ENCODE measurements around the gene THRSP.
"Not testable (repeated sequence)": the region's sequence is repeated elsewhere in the genome, so short reads cannot be mapped to it uniquely, and the experiment has no call there.

Gene THRSP

DNA sequence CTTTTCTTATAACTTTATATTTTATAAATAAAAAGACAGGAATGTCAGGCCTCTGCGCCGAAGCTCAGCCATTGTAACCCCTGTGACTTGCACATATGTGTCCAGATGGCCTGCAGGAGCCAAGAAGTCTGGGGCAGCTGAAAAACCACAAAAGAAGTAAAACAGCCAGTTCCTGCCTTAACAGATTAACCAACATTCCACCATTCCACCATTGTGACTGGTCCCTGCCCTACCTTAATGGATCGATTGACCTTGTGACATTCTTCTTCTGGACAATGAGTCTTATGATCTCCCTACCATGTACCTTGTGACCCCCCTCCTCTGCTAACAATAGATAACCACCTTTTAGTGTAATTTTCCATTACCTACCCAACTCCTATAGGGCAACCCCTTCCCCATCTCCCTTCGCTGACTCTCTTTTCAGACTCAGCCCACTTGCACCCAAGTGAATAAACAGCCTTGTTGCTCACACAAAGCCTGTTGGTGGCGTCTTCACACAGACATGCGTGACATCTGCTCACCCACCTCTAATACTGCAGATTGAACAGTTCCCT is 22.9 kb downstream of the THRSP start:
- in situ Hi-C loops (cut with HindIII; ENCODE audit: low sequenced_read_pairs): not testable (repeated sequence)

DNA sequence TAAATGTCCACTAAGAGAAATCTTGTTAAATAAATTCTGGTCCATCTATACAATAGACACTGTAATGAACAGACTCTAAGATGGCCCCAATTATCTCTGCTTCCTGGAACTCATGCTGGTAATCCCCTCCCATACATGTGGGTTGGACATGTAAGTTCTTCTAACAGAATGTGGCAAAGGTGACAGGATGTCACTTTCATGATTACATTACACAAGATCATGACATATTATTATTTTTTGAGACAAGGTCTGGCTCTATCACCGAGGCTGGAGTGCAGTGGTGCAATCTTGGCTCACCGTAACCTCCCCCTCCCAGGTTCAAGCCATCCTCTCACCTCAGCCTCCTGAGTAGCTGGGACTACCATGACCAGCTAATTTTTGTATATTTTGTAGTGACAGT is 30.6 kb downstream of the THRSP start:
- in situ Hi-C loops (cut with HindIII; ENCODE audit: low sequenced_read_pairs): no loop called here

- in situ Hi-C loops (cut with HindIII; ENCODE audit: low sequenced_read_pairs): no loop called here
These were observed 34.2 kb downstream of the THRSP start for GRCh38 chr11:78097666-78098385.

- in situ Hi-C loops (cut with HindIII; ENCODE audit: low sequenced_read_pairs): no loop called here
These were observed 36.0 kb downstream of the THRSP start for GRCh38 chr11:78099666-78100065.

DNA sequence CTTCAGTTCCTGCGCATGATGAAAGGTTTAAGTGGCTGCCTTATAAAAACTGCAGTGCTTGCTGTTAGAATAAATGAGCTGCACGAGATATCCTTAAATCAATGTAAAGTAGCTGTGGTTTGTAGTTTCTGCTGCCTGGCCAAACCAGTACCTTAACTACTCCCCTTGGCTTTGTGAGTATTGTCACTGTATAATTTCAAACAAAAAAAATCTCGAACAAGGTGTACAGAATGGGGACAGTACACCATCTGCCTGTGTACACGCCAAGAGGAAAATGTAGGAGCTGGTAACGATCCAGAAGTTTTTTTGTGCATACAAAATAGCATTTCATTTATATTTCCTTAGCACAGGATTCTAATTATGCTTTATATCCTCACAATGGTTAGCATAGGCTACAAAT is 36.6 kb downstream of the THRSP start:
- in situ Hi-C loops (cut with HindIII; ENCODE audit: low sequenced_read_pairs): no loop called here

DNA sequence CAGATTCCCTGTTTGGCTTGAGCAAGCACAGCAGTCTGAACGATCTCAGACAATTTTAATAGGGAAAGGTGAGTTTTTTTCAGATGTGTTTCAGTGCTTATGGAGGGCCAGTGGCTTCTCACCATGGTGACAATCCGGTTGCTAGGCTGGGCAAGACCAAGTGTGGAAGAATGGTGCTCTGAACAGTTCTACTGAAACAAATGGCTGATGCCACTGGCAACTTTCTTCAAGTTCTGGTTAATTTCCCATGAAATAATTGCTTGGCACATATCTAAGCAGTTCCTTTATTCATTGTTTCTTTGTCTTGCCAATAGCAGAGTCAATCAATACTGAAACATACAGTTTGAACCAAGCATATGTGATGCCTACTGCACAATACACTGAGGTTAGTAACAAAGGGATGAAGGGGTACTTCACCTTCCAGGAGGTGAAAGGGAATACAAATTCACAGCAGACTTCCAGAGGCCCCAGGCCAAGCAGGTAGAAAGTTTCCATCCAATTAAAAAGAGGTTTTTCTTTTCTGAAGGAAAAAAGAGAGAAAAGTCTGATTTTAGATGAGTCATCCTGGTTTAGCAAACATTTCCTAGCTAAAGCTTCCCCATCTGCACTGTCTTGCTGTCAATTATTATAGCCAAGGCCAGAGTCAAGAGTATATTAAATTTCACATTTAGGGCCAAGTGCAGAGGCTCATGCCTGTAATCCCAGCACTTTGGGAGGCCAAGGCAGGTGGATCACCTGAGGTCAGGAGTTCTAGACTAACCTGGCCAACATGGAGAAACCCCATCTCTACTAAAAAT is 37.2 kb downstream of the THRSP start:
- in situ Hi-C loops (cut with HindIII; ENCODE audit: low sequenced_read_pairs): no loop called here

GRCh38 chr11:78109081-78110015 is 45.7 kb downstream of the THRSP start:
- in situ Hi-C loops (cut with HindIII; ENCODE audit: low sequenced_read_pairs): no loop called here

DNA sequence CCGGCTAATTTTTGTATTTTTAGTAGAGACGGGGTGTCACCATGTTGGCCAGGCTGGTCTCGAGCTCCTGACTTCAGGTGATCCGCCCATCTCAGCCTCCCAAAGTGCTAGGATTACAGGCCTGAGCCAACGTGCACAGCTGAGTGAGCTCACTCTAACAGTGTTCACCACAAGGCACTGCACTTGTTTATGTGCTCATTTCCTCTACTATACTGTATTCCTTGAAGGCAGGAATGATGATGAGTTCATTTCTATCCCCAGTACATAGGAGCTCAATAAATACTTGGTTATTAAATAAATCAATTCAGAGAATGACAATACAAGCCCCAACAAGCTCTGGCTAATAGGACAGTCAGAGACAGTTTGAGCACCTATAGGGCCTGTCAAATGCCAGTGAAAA is 46.7 kb downstream of the THRSP start:
- in situ Hi-C loops (cut with HindIII; ENCODE audit: low sequenced_read_pairs): no loop called here

- in situ Hi-C loops (cut with HindIII; ENCODE audit: low sequenced_read_pairs): no loop called here
These were observed 47.2 kb downstream of the THRSP start for GRCh38 chr11:78110830-78111229.

DNA sequence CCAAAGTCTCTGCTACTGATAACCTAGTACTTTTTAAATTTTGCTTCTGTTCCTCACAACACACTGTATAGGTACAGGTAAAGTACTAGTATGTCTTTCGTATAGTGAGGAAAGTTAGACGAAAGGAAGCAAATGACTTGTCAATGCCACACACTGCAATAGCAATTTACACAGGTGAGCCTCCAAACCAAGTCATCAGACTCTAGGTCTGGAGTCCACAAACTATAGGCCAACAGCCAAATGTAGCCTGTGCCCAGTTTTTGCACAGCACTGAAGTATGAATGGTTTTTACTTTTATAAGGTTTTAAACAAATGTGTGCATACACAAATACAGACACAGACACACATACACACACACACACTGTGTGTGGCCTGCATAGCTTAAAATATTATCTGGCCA is 47.6 kb downstream of the THRSP start:
- in situ Hi-C loops (cut with HindIII; ENCODE audit: low sequenced_read_pairs): no loop called here

- in situ Hi-C loops (cut with HindIII; ENCODE audit: low sequenced_read_pairs): no loop called here
These were observed 49.1 kb downstream of the THRSP start for GRCh38 chr11:78112582-78113275.

All from endothelial cell of hepatic sinusoid (primary cell).